Fibroblast of pulmonary artery (primary cell): ENCODE results near the gene ULBP3.

Source experiments
- DNase-seq: peaks from one replicate; pipeline ENCODE4 v3.0.0-alpha.2; 2010; ENCODE audit warnings: low read depth
- H3K4me3 ChIP-seq: replicated peaks from 2 replicates; pipeline ENCODE4 v1.5.1; 2011; ENCODE audit warnings: low read depth, mild to moderate bottlenecking, control low read depth, low read length, moderate library complexity
- TF ChIP-seq, protein P1 (sequence below): IDR thresholded peaks from 2 replicates; pipeline ENCODE4 v1.5.1; 2011; ENCODE audit warnings: mild to moderate bottlenecking, control low read depth, low read length, inconsistent platforms; ENCODE audit errors: missing control alignments

The ULBP3 gene

DNA sequence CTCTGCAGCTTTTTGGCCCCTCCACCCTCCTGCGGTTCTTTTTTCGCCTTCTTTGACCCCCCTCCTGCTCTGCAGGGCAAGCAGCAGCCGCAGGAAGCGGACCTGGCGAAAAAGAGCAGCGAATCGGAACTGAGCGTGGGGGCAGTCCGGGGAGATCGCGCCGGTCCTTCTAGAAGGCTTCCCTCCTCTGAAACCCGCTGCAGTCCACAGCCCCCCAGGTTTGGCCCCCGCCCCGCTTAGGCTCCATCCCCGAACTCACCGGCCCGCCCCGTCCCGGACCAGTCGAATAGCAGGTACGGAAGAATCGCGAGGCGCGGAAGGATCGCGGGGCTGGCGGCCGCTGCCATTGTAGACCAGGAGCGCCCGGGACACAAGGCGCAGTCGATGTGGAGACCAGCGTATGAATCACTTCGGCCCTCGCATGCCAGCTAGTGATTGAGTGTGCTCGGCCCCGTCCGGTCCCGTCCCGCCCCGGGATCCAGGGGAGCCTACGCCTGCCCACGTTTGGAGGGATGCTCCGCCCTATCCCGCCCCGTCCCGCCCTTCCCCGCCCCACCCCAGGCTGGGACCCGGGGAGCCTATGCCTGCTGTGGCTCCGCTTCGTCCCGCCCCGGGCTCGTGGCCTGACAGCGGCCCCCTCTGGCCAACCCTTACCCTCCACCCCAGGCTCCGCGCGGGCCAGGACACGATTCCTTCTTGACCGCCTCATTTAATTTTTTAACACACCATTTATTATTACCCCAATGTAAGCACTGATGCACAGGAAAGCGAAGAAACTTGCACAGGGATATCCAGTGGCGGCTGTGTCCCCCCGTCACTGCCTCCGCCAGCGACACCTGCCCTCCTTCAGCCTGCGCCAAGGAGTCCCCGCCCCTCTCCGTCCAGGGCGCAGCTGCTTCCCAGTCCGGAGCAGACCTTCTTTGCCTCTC is at the start of gene ULBP3:
Gene ULBP3 (minus strand): TSS at position 402 of the 929 bp plus-strand sequence. CDS start 55 bp downstream, at position 347.
- DNase-seq: peak; percentile 95
- H3K4me3 ChIP-seq: peak within 1 kb of the TSS; percentile 76
- TF ChIP-seq, protein P1, sequence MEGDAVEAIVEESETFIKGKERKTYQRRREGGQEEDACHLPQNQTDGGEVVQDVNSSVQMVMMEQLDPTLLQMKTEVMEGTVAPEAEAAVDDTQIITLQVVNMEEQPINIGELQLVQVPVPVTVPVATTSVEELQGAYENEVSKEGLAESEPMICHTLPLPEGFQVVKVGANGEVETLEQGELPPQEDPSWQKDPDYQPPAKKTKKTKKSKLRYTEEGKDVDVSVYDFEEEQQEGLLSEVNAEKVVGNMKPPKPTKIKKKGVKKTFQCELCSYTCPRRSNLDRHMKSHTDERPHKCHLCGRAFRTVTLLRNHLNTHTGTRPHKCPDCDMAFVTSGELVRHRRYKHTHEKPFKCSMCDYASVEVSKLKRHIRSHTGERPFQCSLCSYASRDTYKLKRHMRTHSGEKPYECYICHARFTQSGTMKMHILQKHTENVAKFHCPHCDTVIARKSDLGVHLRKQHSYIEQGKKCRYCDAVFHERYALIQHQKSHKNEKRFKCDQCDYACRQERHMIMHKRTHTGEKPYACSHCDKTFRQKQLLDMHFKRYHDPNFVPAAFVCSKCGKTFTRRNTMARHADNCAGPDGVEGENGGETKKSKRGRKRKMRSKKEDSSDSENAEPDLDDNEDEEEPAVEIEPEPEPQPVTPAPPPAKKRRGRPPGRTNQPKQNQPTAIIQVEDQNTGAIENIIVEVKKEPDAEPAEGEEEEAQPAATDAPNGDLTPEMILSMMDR: peak; percentile 45

DNA sequence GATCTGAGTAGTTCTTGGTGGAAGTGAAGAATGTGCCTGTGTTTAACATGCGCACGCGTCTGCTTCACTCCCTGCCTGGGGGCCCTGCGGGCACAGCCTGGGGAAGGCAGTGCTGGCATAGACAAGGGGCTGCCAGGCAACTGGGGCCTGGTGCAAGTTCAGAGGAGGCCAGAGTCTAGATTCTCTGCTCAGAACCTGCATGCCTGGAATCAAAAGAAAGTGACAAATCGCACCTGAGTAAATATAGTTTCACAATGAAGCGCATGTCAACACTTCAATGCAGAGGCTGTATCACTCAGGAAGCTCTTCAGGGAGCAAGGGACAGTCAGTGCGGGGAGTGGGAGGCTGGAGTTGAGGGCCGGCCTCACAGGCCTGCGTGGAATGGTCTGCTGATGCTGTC is 49.7 kb upstream of the ULBP3 start:
- H3K4me3 ChIP-seq: no peak overlapping the region
- TF ChIP-seq, protein P1: no peak
- DNase-seq: no peak

DNA sequence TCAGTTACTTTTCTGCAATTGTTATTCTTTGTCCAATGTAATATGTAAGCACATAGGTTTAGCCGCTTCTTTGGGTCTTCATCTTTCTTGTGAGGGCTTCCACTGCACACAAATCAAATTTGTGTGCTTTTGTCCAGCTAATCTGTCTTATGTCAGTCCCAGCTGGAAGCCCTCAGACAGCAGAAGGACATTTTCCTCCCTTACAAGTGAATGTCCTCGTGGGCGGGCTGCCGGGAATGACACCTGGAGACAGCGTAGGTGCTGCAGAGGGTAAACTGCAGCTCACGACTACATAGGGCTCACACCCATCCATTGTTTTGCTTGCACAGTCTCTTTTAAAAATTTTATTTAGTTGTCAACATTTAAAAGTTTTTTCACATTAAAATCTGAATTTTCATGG is 49.3 kb upstream of the ULBP3 start:
- no peak for DNase-seq
- no peak overlapping the region for H3K4me3 ChIP-seq
- TF ChIP-seq, protein P1: no peak

DNA sequence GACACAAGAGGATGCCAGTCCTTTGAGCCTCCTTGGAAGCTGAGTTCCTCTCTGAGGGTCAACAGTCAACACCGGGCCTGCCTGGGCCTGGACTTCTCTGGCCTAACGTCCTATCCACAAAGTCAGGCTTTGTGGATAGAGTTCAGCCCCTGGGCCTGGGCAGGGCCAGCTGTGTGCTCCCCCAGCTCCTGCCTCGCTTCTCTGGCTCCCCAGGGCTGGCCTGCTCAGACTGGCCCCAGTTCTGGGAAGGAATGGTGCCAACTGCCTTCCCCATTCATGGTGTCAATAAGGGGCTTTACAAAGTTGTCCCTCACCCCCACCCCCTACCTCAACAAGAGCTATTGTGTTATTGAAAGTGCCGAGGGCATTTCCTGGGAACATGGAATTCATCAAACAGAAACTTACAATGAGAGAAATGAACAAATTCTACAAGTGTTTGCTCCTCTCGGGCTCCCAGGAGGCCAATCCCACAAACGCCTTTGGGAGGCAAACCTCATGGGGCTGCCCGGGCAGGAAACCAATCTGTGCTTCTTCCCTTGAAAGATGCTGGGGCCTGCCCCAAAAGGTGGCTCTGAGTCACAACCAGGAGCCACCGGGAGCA is 47.4 kb upstream of the ULBP3 start:
- TF ChIP-seq, protein P1: no peak
- no peak overlapping the region for H3K4me3 ChIP-seq
- DNase-seq: no peak

DNA sequence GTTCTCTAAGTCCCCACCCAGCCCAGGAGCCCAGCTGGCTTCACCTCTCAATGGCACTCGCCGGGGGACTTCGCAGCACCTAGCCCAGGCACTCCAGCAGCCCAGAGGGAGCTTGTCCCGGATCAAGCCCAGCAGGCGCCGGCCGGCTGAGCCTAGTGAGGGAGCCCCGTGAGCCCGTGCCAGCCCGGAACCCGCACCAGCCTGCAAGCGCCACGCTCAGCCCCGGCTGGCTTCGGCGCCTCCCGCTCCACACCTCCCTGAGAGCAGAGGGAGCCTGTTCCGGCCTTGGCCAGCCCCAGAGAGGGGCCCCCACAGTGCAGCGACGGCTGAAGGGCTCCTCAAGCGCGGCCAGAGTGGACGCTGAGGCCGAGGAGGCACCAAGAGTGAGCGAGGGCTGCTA is 46.8 kb upstream of the ULBP3 start:
- TF ChIP-seq, protein P1: no peak
- no peak overlapping the region for H3K4me3 ChIP-seq
- no peak for DNase-seq

DNA sequence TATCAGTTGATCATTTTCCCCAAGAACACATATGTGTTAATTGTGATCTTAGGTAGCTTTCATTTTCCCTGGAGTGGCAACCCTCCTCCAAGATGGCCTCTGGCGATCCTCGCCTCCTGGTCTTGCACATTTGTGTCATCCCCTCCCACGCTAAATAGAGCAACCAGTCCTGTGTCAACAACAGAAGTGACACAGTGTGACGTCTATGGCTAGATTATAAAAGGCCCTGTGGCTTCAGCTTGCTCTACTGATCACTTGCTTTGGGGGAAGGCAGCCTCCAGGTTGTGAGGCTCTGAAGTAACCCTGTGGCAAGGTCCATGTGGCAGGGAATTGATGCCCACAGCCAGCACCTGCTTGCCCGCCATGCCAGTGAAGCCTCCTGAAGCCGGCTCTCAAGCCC is 43.3 kb upstream of the ULBP3 start:
- TF ChIP-seq, protein P1: no peak
- DNase-seq: no peak

More for the DNA sequence above, 43.3 kb upstream of the ULBP3 start:
- no peak overlapping the region for H3K4me3 ChIP-seq
